Heart right ventricle (tissue), 16 donors: ENCODE measurements around the gene JHY. TPM values are rescaled to one million over a fixed set of nuclear protein-coding genes. Genes with fewer than 3 reads are reported as not detected.

Source experiments
- ATAC-seq, 8 donors: fragments of 200-7000 bp; cut with Tn5 transposase; one replicate each; pipeline ENCODE4 v1.9.1; 2020; ENCODE audit warnings: mild to moderate bottlenecking in 8 of 8, moderate library complexity in 8 of 8, moderate number of reproducible peaks in 1 of 8
- DNase-seq, 2 donors: peaks; one replicate each; pipeline ENCODE4 v3.0.0-alpha.2; 2020
- H3K27ac ChIP-seq, 10 donors: fragments of 200-600 bp; sonication (generic) in 2 of 10; one replicate each; pipeline versions ENCODE4 v1.5.0 to v1.8.0; 2020 to 2022; ENCODE audit warnings: mild to moderate bottlenecking in 3 of 10
- H3K27me3 ChIP-seq, 7 donors: fragments of 200-600 bp; one replicate each; pipeline ENCODE4 v1.8.0; 2021 to 2022; ENCODE audit warnings: mild to moderate bottlenecking in 2 of 7
- H3K36me3 ChIP-seq, 9 donors: fragments of 200-600 bp; sonication (generic) in 1 of 9; one replicate each; pipeline versions ENCODE4 v1.5.0 to v1.8.0; 2020 to 2022; ENCODE audit warnings: mild to moderate bottlenecking in 2 of 9
- H3K4me1 ChIP-seq, 9 donors: fragments of 200-600 bp; sonication (generic) in 1 of 9; one replicate each; pipeline versions ENCODE4 v1.5.0 to v1.8.0; 2020 to 2022; ENCODE audit warnings: mild to moderate bottlenecking in 4 of 9
- H3K4me3 ChIP-seq, 10 donors: fragments of 200-600 bp; sonication (generic) in 2 of 10; one replicate each; pipeline versions ENCODE4 v1.5.0 to v1.8.0; 2020 to 2022; ENCODE audit warnings: mild to moderate bottlenecking in 7 of 10, moderate library complexity in 2 of 10
- H3K9me3 ChIP-seq, 11 donors: fragments of 200-600 bp in 10 of 11; sonication (generic) in 2 of 11; one replicate each; pipeline versions ENCODE4 v1.5.0 to v1.8.0; 2013 to 2022; ENCODE audit warnings: mild to moderate bottlenecking in 2 of 11, control low read depth in 1 of 11, moderate library complexity in 1 of 11
- WGBS, 2 donors: extraction: QIAGEN DNeasy Blood & Tissue Kit; methylation state at CpG; one replicate each; pipeline ENCODE4 v1.1.7; 2013; ENCODE audit warnings: inconsistent platforms in 1 of 2; 5-methylcytosine and 5-hydroxymethylcytosine counted together
- intact Hi-C, 10 donors: fragments of 100-400 bp; cut with DNase I; formaldehyde crosslinking; loops; one replicate each; pipeline versions ENCODE4 v1.11.1 to v1.14.2; 2022
- polyA plus RNA-seq, 2 donors: library from polyadenylated mRNA; stranded (reverse); fragments of 200-250 nt; gene quantifications; one replicate each; pipeline ENCODE4 v1.2.3, GENCODE V29; 2013
- total RNA-seq, 10 donors: library from RNA; stranded (reverse); fragmentation: NEBNext Ultra II Directional in 3 of 10; extraction: Animal tissue kit (Norgen Biotek cat#: 25700) in 3 of 10; gene quantifications; one replicate each; pipeline versions ENCODE4 v1.2.1 to v1.2.4, GENCODE V29; 2021 to 2023
- TF ChIP-seq, protein P1 (sequence below), 9 donors: fragments of 200-600 bp; sonication (generic) in 2 of 9; IDR thresholded peaks; one replicate each; pipeline versions ENCODE4 v1.5.0 to v1.8.0; 2021 to 2022; ENCODE audit warnings: antibody characterized with exemption in 9 of 9, mild to moderate bottlenecking in 5 of 9, moderate library complexity in 1 of 9
- donor health status: Arrhythmogenic right ventricular cardiomyopathy.
- donor health status: ischemic (EF 13 %, LVEDD 7.1; RV severe dilation, severe dysfunction).
- donor health status: healthy with polysubstance abuse.
- donor health status: DM: no; HTN: yes; CAD: no.
- donor health status: DM: no; HTN: no; CAD: no.
- donor health status: ischemic (EF 25% LVEDD 6.9; RV normal size, moderate dysfunction).
- donor health status: ischemic (EF 25% LVEDD 5.7; RV mildly dilated, moderate dysfunction).
- donor health status: healthy.
- donor health status: DM: yes; HTN: yes; CAD: no.
- donor health status: Ischemic cardiomyopathy.
- donor health status: ischemic (EF 35%, LVEDD 5.7; RV mildly dilated, moderate dysfunction).
- donor health status: nonischemic (EF 11% LVEDD 7.7; RV severe dilation, severe dysfunction).
- donor health status: DM: yes; HTN: yes; CAD: no.
- donor health status: PGD.
- donor health status: ischemic (EF 29% LVEDD 5.4; RV normal size, mild dysfunction).
- donor health status: nonischemic (EF 23%, LVEDD 6.1; RV moderate dilation, normal function).

Gene JHY
- total and polyA plus RNA-seq, 12 donors, result 0.41 to 2.3 (median 1.7) TPM

GRCh38 chr11:122843281-122844141, 39.0 kb upstream of the JHY start:
- TF ChIP-seq, protein P1, sequence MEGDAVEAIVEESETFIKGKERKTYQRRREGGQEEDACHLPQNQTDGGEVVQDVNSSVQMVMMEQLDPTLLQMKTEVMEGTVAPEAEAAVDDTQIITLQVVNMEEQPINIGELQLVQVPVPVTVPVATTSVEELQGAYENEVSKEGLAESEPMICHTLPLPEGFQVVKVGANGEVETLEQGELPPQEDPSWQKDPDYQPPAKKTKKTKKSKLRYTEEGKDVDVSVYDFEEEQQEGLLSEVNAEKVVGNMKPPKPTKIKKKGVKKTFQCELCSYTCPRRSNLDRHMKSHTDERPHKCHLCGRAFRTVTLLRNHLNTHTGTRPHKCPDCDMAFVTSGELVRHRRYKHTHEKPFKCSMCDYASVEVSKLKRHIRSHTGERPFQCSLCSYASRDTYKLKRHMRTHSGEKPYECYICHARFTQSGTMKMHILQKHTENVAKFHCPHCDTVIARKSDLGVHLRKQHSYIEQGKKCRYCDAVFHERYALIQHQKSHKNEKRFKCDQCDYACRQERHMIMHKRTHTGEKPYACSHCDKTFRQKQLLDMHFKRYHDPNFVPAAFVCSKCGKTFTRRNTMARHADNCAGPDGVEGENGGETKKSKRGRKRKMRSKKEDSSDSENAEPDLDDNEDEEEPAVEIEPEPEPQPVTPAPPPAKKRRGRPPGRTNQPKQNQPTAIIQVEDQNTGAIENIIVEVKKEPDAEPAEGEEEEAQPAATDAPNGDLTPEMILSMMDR (IDR thresholded peaks at IDR 0.05), result no peak
- Histone ChIP-seq H3K4me1 (no peaks in the 10 kb centered on the region), H3K27me3 (peaks cover 0 to 11% (median 0%) of the 10 kb centered on the region in 7 donors), H3K27ac (peak overlapping the region in 1 of 10 donors; percentile 45), H3K4me3 (no peak overlapping the region), H3K36me3 (no peaks in the 10 kb centered on the region), H3K9me3 (no peaks in the 10 kb centered on the region)
- intact Hi-C loops, result no loop called here
- DNase-seq (no peak), ATAC-seq (no peak)
- WGBS, 2 donors, result 52 to 55% methylated on average over 10 of the region's 10 CpGs

DNA sequence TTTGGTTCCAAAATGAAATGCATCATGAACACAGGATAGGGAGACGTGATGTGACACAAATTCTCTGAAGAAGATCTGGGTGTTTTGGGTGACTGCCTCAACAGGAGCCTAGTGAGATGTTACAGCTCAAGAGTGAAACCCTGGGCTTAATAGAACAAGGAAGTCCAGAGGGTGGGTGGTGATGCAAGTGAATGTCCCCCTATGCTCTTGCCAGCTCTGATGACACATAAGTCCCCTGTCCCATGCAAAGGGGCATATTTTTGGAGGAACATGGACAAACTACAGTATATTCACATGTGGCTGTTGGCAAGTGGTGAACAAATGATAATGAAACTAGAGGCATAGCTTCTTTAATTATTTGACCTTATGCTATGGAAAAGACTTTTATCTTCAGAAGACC, 35.1 kb upstream of the JHY start:
- TF ChIP-seq, protein P1 (IDR thresholded peaks at IDR 0.05), result no peak
- Histone ChIP-seq H3K27ac (no peak overlapping the region), H3K9me3 (no peaks in the 10 kb centered on the region), H3K27me3 (peaks cover 0 to 21% (median 1%) of the 10 kb centered on the region in 7 donors), H3K4me1 (peaks cover 0 to 6% (median 0%) of the 10 kb centered on the region in 9 donors), H3K36me3 (no peaks in the 10 kb centered on the region), H3K4me3 (no peak overlapping the region)
- no peak for DNase-seq
- no peak for ATAC-seq
- intact Hi-C loops, result no loop called here
- WGBS, 2 donors, result 87 to 94% methylated on average over 1 of the region's 1 CpG

GRCh38 chr11:122848186-122848585, 34.4 kb upstream of the JHY start:
- DNase-seq, result no peak
- Histone ChIP-seq H3K4me1 (peaks cover 0 to 11% (median 0%) of the 10 kb centered on the region in 9 donors), H3K27me3 (peaks cover 0 to 22% (median 4%) of the 10 kb centered on the region in 7 donors), H3K36me3 (no peaks in the 10 kb centered on the region), H3K9me3 (no peaks in the 10 kb centered on the region), H3K4me3 (no peak overlapping the region), H3K27ac (no peak overlapping the region)
- TF ChIP-seq, protein P1 (IDR thresholded peaks at IDR 0.05), result no peak
- WGBS, 2 donors, result 97% methylated on average over 1 of the region's 1 CpG
- intact Hi-C loops, result no loop called here
- no peak for ATAC-seq

- H3K36me3 ChIP-seq, result no peaks in the 10 kb centered on the region
- peaks cover 0 to 16% (median 0%) of the 10 kb centered on the region in 9 donors for H3K4me1 ChIP-seq
- H3K27ac ChIP-seq, result peak overlapping the region in 1 of 10 donors; percentile 40
- TF ChIP-seq, protein P1 (IDR thresholded peaks at IDR 0.05), result no peak
- no peaks in the 10 kb centered on the region for H3K9me3 ChIP-seq
- intact Hi-C loops, result loop anchor here in 9 of 10 donors (5.0 to 10.0 kb wide), 8 partner anchors 38 to 268 kb away; no protein-coding TSS in a partner anchor
- WGBS, 2 donors, result 56 to 63% methylated on average over 7 of the region's 7 CpGs
- no peak overlapping the region for H3K4me3 ChIP-seq
- H3K27me3 ChIP-seq, result peaks cover 0 to 17% (median 4%) of the 10 kb centered on the region in 7 donors
- DNase-seq (no peak), ATAC-seq (no peak)
These were observed 32.4 kb upstream of the JHY start for GRCh38 chr11:122850076-122850631.
